DND-41 (cell line): Measurements from ENCODE around the gene PHF3.

Experiments used
- ATAC-seq: fragments of 200-7000 bp; cut with Tn5 transposase; 3 replicates; pipeline ENCODE4 v1.9.1; 2021; ENCODE audit warnings: low read depth; ENCODE audit not compliant: insufficient read depth
- DNase-seq: peaks from one replicate; pipeline ENCODE4 v3.0.0-alpha.2; 2020
- H2AFZ ChIP-seq: 2 replicates; pipeline ENCODE4 v1.6.0; 2012; ENCODE audit warnings: low read depth, low read length
- H3K27ac ChIP-seq: 2 replicates; pipeline ENCODE4 v1.5.1; 2012; ENCODE audit warnings: low read length, inconsistent platforms
- H3K27me3 ChIP-seq: fragments of 200-600 bp; sonication (generic); 2 replicates; pipeline ENCODE4 v1.6.0; 2012; ENCODE audit warnings: low read length, mild to moderate bottlenecking, inconsistent platforms; ENCODE audit not compliant: insufficient read depth, poor library complexity
- H3K36me3 ChIP-seq: 2 replicates; pipeline ENCODE4 v1.5.1; 2012; ENCODE audit warnings: low read length, inconsistent platforms; ENCODE audit not compliant: insufficient read depth
- H3K4me1 ChIP-seq: 2 replicates; pipeline ENCODE4 v1.5.1; 2012; ENCODE audit warnings: mild to moderate bottlenecking, low read length; ENCODE audit not compliant: insufficient read depth
- H3K4me2 ChIP-seq: 2 replicates; pipeline ENCODE4 v1.6.0; 2012; ENCODE audit warnings: mild to moderate bottlenecking, moderate library complexity, low read length, inconsistent platforms; ENCODE audit not compliant: insufficient read depth
- H3K4me3 ChIP-seq, 2 experiments: fragments of 200-600 bp in 1 of 2; shearing (Covaris generic) in 1 of 2; 2 replicates each; pipeline ENCODE4 v1.5.1; 2012 to 2016; ENCODE audit warnings: inconsistent platforms in 2 of 2, low read length in 2 of 2, mild to moderate bottlenecking in 2 of 2, low read depth in 1 of 2, moderate library complexity in 1 of 2
- H3K79me2 ChIP-seq: 2 replicates; pipeline ENCODE4 v1.6.0; 2012; ENCODE audit warnings: low read length, inconsistent platforms; ENCODE audit not compliant: insufficient read depth
- H3K9ac ChIP-seq: 2 replicates; pipeline ENCODE4 v1.6.0; 2012; ENCODE audit warnings: low read depth, mild to moderate bottlenecking, inconsistent platforms, low read length, moderate library complexity
- H3K9me3 ChIP-seq: 2 replicates; pipeline ENCODE4 v1.5.1; 2012; ENCODE audit warnings: low read length, moderate library complexity, mild to moderate bottlenecking, inconsistent platforms; ENCODE audit not compliant: insufficient read depth, severe bottlenecking
- H4K20me1 ChIP-seq: 2 replicates; pipeline ENCODE4 v1.6.0; 2012; ENCODE audit warnings: low read length; ENCODE audit not compliant: insufficient read depth
- CTCF ChIP-seq: IDR thresholded peaks from 2 replicates; pipeline ENCODE4 v1.5.1; 2012; ENCODE audit warnings: borderline replicate concordance, low read length, moderate library complexity, mild to moderate bottlenecking; ENCODE audit not compliant: poor library complexity, severe bottlenecking; ENCODE audit errors: extremely low read depth
- EZH2 ChIP-seq: IDR thresholded peaks from 3 replicates; pipeline ENCODE4 v1.6.1; 2012; ENCODE audit warnings: borderline replicate concordance, low read depth, mild to moderate bottlenecking, moderate library complexity, low read length, inconsistent platforms; ENCODE audit not compliant: severe bottlenecking

PHF3 gene

GRCh38 chr6:63635215-63635587 is 401 bp upstream of the PHF3 start:
- H3K36me3 ChIP-seq: no peaks in the 10 kb centered on the region; the same call in 1 of the 2 replicates

GRCh38 chr6:63636518-63637021 is 968 bp downstream of the PHF3 start:
- ATAC-seq: peak; percentile 23; the same call in 2 of the 3 replicates
- peaks cover 60% of the 10 kb centered on the region for H3K79me2 ChIP-seq
- peak; percentile 66 for DNase-seq
- H3K36me3 ChIP-seq: peaks cover under 1% of the 10 kb centered on the region
- H2AFZ ChIP-seq: peak overlapping the region; percentile 92
- H3K4me3 ChIP-seq: peak overlapping the region; percentile 94 to 98
- no peaks in the 10 kb centered on the region for H3K9me3 ChIP-seq
- peaks cover 48% of the 10 kb centered on the region for H4K20me1 ChIP-seq
- TF ChIP-seq EZH2: no peak
- no peak for TF ChIP-seq CTCF
- no peaks in the 10 kb centered on the region for H3K27me3 ChIP-seq
- H3K4me1 ChIP-seq: peaks cover 56% of the 10 kb centered on the region
- peak overlapping the region; percentile 89 for H3K4me2 ChIP-seq
- H3K9ac ChIP-seq: peak overlapping the region; percentile 98
- peak overlapping the region; percentile 95 for H3K27ac ChIP-seq

More at GRCh38 chr6:63635215-63635587, 401 bp upstream of the PHF3 start:
- DNase-seq (no peak), ATAC-seq (no peak)
- H3K27me3 ChIP-seq: no peaks in the 10 kb centered on the region
- H3K9me3 ChIP-seq: no peaks in the 10 kb centered on the region
- peak overlapping the region; percentile 98 for H2AFZ ChIP-seq
- H4K20me1 ChIP-seq: peaks cover 35% of the 10 kb centered on the region
- H3K27ac ChIP-seq: peak overlapping the region; percentile 75
- TF ChIP-seq EZH2: no peak
- TF ChIP-seq CTCF: no peak
- peaks cover 44% of the 10 kb centered on the region for H3K4me1 ChIP-seq
- peak overlapping the region; percentile 98 for H3K9ac ChIP-seq
- peak overlapping the region; percentile 94 to 98 for H3K4me3 ChIP-seq
- H3K4me2 ChIP-seq: peak overlapping the region; percentile 89
- H3K79me2 ChIP-seq: peaks cover 46% of the 10 kb centered on the region

GRCh38 chr6:63637865-63638445 is 2.4 kb downstream of the PHF3 start:
- peaks cover 59% of the 10 kb centered on the region for H4K20me1 ChIP-seq
- peaks cover 60% of the 10 kb centered on the region for H3K4me1 ChIP-seq
- H3K4me3 ChIP-seq: peak overlapping the region in 1 of 2 experiments; percentile 94; a peak in 2 of 4 replicates
- peaks cover 74% of the 10 kb centered on the region for H3K79me2 ChIP-seq
- TF ChIP-seq CTCF (no peak), EZH2 (no peak)
- H3K27ac ChIP-seq: no peak overlapping the region
- peaks cover 9% of the 10 kb centered on the region for H3K36me3 ChIP-seq
- peak overlapping the region; percentile 89 for H3K4me2 ChIP-seq
- no peak overlapping the region for H2AFZ ChIP-seq
- peak overlapping the region; percentile 98 for H3K9ac ChIP-seq
- DNase-seq (no peak), ATAC-seq (no peak)
- no peaks in the 10 kb centered on the region for H3K27me3 ChIP-seq
- no peaks in the 10 kb centered on the region for H3K9me3 ChIP-seq
